ENCODE data around the gene ARTN. TPM values are rescaled to one million over a fixed set of nuclear protein-coding genes. Genes with fewer than 3 reads are reported as not detected.

Gene ARTN
- total and polyA plus RNA-seq, 5 donors, result 0.34 to 1.3 (median 0.50) TPM

Other genes with a start within 250 kb of the ARTN start
- gene ST3GAL3, start 226.3 kb upstream of the ARTN start, total RNA-seq, result 10 to 100 TPM; 19.8 to 26.3 (median 22.3) TPM
- 19.6 TPM for gene ST3GAL3, start 226.3 kb upstream of the ARTN start, polyA plus RNA-seq
- gene IPO13, start 13.1 kb downstream of the ARTN start, total RNA-seq, result 10 to 100 TPM; 25.5 to 31.2 (median 29.2) TPM
- gene IPO13, start 13.1 kb downstream of the ARTN start, polyA plus RNA-seq, result 18.6 TPM
- 10 to 100 TPM; 14.2 to 19.0 (median 15.4) TPM for gene DPH2, start 36.2 kb downstream of the ARTN start, total RNA-seq
- gene DPH2, start 36.2 kb downstream of the ARTN start, polyA plus RNA-seq, result 10.7 TPM
- 100 to 1,000 TPM in 2 of 4 donors, 10 to 100 TPM in 2; 76.9 to 118 (median 99.2) TPM for gene ATP6V0B, start 41.2 kb downstream of the ARTN start, total RNA-seq
- 111 TPM for gene ATP6V0B, start 41.2 kb downstream of the ARTN start, polyA plus RNA-seq
- gene B4GALT2, start 45.4 kb downstream of the ARTN start, total RNA-seq, result 10 to 100 TPM; 30.5 to 39.1 (median 34.5) TPM
- gene B4GALT2, start 45.4 kb downstream of the ARTN start, polyA plus RNA-seq, result 29.3 TPM
- 1 to 10 TPM; 1.2 to 2.5 (median 1.9) TPM for gene CCDC24, start 57.8 kb downstream of the ARTN start, total RNA-seq
- 2.8 TPM for gene CCDC24, start 57.8 kb downstream of the ARTN start, polyA plus RNA-seq
- 1 to 10 TPM in 3 of 4 donors, under 1 TPM in 1; 0.95 to 1.6 (median 1.3) TPM for gene SLC6A9, start 97.7 kb downstream of the ARTN start, total RNA-seq
- gene SLC6A9, start 97.7 kb downstream of the ARTN start, polyA plus RNA-seq, result 1.0 TPM
- gene KLF17, start 185.0 kb downstream of the ARTN start, total RNA-seq, result not detected
- not detected for gene KLF17, start 185.0 kb downstream of the ARTN start, polyA plus RNA-seq
- not detected for gene KLF18, start 207.8 kb downstream of the ARTN start, total RNA-seq
- gene KLF18, start 207.8 kb downstream of the ARTN start, polyA plus RNA-seq, result not detected